HG02763 (cell line): ENCODE results near the gene KAZN.
"Not testable (repeated sequence)": the region's sequence is repeated elsewhere in the genome, so short reads cannot be mapped to it uniquely, and the experiment has no call there.

Experiments
- ATAC-seq: cut with Tn5 transposase; IDR thresholded peaks from one replicate; pipeline ENCODE4 v1.9.1; 2021; ENCODE audit warnings: mild to moderate bottlenecking, moderate library complexity; ENCODE audit not compliant: unreplicated experiment

The KAZN gene

GRCh38 chr1:14962407-14962806 lies 363.9 kb downstream of the KAZN start:
- no peak for ATAC-seq

GRCh38 chr1:14963791-14964710 lies 365.6 kb downstream of the KAZN start:
- ATAC-seq, result not testable (repeated sequence)

- no peak for ATAC-seq
These were observed 366.2 kb downstream of the KAZN start for GRCh38 chr1:14964711-14965055.

- ATAC-seq, result no peak
These were observed 369.9 kb downstream of the KAZN start for GRCh38 chr1:14968251-14968851.

GRCh38 chr1:14969006-14969405 lies 370.5 kb downstream of the KAZN start:
- ATAC-seq, result no peak

GRCh38 chr1:14970115-14970798 lies 371.8 kb downstream of the KAZN start:
- ATAC-seq, result no peak

GRCh38 chr1:14970799-14971141 lies 372.3 kb downstream of the KAZN start:
- ATAC-seq, result no peak

GRCh38 chr1:14971221-14971620 lies 372.7 kb downstream of the KAZN start:
- no peak for ATAC-seq

- ATAC-seq, result no peak
These were observed 373.6 kb downstream of the KAZN start for GRCh38 chr1:14972107-14972506.

GRCh38 chr1:14973773-14974172 lies 375.3 kb downstream of the KAZN start:
- ATAC-seq, result no peak

GRCh38 chr1:14974361-14974760 lies 375.9 kb downstream of the KAZN start:
- ATAC-seq, result no peak

GRCh38 chr1:14975119-14975518 lies 376.6 kb downstream of the KAZN start:
- ATAC-seq, result no peak

GRCh38 chr1:14976256-14976655 lies 377.8 kb downstream of the KAZN start:
- no peak for ATAC-seq

GRCh38 chr1:14977338-14977931 lies 378.9 kb downstream of the KAZN start:
- ATAC-seq, result no peak

GRCh38 chr1:14980621-14981218 lies 382.2 kb downstream of the KAZN start:
- ATAC-seq, result no peak

- ATAC-seq, result no peak
These were observed 383.5 kb downstream of the KAZN start for GRCh38 chr1:14982029-14982428.

- ATAC-seq, result no peak
These were observed 384.8 kb downstream of the KAZN start for GRCh38 chr1:14983277-14983676.

GRCh38 chr1:14986168-14986567 lies 387.7 kb downstream of the KAZN start:
- no peak for ATAC-seq

- ATAC-seq, result no peak
These were observed 389.5 kb downstream of the KAZN start for GRCh38 chr1:14987829-14988603.

- no peak for ATAC-seq
These were observed 390.2 kb downstream of the KAZN start for GRCh38 chr1:14988636-14989035.
